ENCODE results near the gene GSN. TPM values are rescaled to one million over a fixed set of nuclear protein-coding genes. Genes with fewer than 3 reads are reported as not detected.

GSN gene
- total and polyA plus RNA-seq, 12 donors, result 78.5 to 735 (median 293) TPM

GRCh38 chr9:121354762-121355161 lies 86.8 kb downstream of the GSN start:
- Histone ChIP-seq H3K4me3 (no peak overlapping the region), H3K27me3 (no peaks in the 10 kb centered on the region), H3K36me3 (replicated peaks in 1 of 2) (peaks cover 0 to 33% of the 10 kb centered on the region in 2 donors), H3K27ac (peak overlapping the region in 4 of 5 donors; percentile 26 to 82 (median 45)), H3K4me1 (replicated peaks in 1 of 2) (peaks cover 33 to 76% of the 10 kb centered on the region in 2 donors), H3K9me3 (replicated peaks in 1 of 3) (no peaks in the 10 kb centered on the region)
- 75 to 87% (median 81%) methylated on average over 5 of the region's 5 CpGs for WGBS, 4 donors
- TF ChIP-seq CTCF (IDR thresholded peaks at IDR 0.05) (no peak), POLR2A (IDR thresholded peaks at IDR 0.05) (no peak)
- intact Hi-C loops (cut with DNase I), result no loop called here
- DNase-seq, result no peak

- intact Hi-C loops (cut with DNase I), result no loop called here
- Histone ChIP-seq H3K4me1 (replicated peaks in 1 of 2) (peaks cover 19 to 76% of the 10 kb centered on the region in 2 donors), H3K27ac (peak overlapping the region in 2 of 5 donors; percentile 2 to 48), H3K9me3 (replicated peaks in 1 of 3) (no peaks in the 10 kb centered on the region), H3K36me3 (replicated peaks in 1 of 2) (peaks cover 0 to 29% of the 10 kb centered on the region in 2 donors), H3K27me3 (no peaks in the 10 kb centered on the region), H3K4me3 (no peak overlapping the region)
- 74 to 83% (median 80%) methylated on average over 3 of the region's 3 CpGs for WGBS, 4 donors
- TF ChIP-seq CTCF (IDR thresholded peaks at IDR 0.05) (no peak), POLR2A (IDR thresholded peaks at IDR 0.05) (no peak)
- DNase-seq, result no peak
Observed at GRCh38 chr9:121357011-121357410, 89.0 kb downstream of the GSN start.

DNA sequence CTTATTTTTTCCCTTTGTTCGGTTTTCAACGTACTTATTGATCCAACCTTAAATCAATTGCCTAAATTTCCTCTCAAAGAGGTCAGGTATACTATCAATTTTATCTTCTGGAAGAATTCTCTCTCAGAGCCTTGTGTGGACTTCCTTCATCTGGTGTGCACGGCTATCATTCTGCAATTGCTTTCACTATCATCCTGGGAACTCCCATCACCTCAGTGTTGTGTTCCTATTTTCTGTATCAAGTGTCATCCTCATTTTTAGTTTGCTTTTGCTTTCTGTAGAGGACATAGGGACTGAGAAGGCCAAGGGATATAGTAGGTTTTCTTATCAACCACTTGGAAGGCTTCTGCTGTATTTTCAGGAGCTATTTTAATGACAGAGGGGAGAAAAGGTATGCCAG lies 90.8 kb downstream of the GSN start:
- H3K36me3 ChIP-seq (replicated peaks in 1 of 2), result peaks cover 0 to 12% of the 10 kb centered on the region in 2 donors
- H3K4me3 ChIP-seq, result no peak overlapping the region
- no peak for DNase-seq
- peaks cover 33 to 77% of the 10 kb centered on the region in 2 donors for H3K4me1 ChIP-seq (replicated peaks in 1 of 2)
- H3K27me3 ChIP-seq, result no peaks in the 10 kb centered on the region
- H3K9me3 ChIP-seq (replicated peaks in 1 of 3), result no peaks in the 10 kb centered on the region
- no peak for TF ChIP-seq CTCF (IDR thresholded peaks at IDR 0.05)
- no peak for TF ChIP-seq POLR2A (IDR thresholded peaks at IDR 0.05)
- WGBS, 4 donors, result 51 to 61% (median 56%) methylated on average over 3 of the region's 3 CpGs
- H3K27ac ChIP-seq, result peak overlapping the region in 4 of 5 donors; percentile 7 to 84 (median 59)
- intact Hi-C loops (cut with DNase I), result no loop called here

DNA sequence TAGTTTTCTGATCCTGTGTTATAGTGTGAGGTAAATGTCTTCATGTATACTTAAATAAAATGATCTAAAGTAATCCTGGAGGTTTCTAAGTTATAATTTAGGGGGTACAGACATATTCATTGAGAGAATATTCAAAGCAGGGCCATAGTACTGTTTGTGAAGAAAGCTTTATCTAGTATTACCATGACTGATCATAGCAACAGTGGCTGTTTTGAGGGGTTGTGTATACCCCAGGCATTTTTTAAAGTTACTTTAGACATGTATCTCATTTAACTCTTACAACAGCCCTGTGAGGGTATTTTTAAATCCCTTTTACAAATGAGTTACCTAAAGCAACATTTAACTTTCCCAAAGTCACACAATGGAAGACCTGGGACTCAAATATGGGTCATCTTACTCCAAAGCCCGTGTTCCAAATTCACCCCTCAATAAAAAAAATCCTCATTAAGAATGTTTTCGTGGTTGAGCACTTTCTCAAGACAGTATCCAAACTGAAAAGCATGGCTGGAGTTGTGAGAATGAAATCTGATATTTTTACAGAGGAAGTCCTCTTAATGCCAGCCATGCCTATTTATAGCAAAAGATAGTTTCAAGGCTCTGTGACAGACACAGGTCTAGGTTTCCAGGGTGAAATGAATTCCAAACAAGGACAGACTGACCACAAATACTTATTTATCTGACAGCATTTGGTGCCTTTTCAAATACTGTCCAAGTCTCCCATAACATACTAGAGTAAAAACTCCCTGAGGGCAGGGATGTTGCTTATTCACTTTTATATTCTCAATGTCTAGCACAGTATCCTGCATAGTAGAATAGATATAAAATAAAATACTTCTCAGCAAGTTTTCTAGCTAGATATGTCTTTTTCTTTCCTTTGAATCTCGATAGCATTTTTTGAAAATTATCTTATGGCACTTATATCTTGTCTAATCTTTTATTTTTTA lies 91.7 kb downstream of the GSN start:
- H3K4me3 ChIP-seq, result no peak overlapping the region
- peaks cover 39 to 77% of the 10 kb centered on the region in 2 donors for H3K4me1 ChIP-seq (replicated peaks in 1 of 2)
- TF ChIP-seq POLR2A (IDR thresholded peaks at IDR 0.05), result peak in 1 of 2 donors; percentile 19
- no peak for TF ChIP-seq CTCF (IDR thresholded peaks at IDR 0.05)
- intact Hi-C loops (cut with DNase I), result no loop called here
- H3K27me3 ChIP-seq, result no peaks in the 10 kb centered on the region
- peak overlapping the region in 4 of 5 donors; percentile 7 to 84 (median 59) for H3K27ac ChIP-seq
- 54 to 57% (median 56%) methylated on average over 3 of the region's 3 CpGs for WGBS, 4 donors
- H3K36me3 ChIP-seq (replicated peaks in 1 of 2), result peaks cover 0 to 9% of the 10 kb centered on the region in 2 donors
- DNase-seq, result no peak
- H3K9me3 ChIP-seq (replicated peaks in 1 of 3), result no peaks in the 10 kb centered on the region

Measured in adrenal gland (tissue), 12 donors.